NCI-H1092 treated with DMSO at 0.1 percent for 48 hours (cell line): ENCODE results near the gene NIF3L1.

Source experiments
- DNase-seq: peaks from one replicate; lab custom pipeline; 2025; lab: John Stamatoyannopoulos, UW

NIF3L1 gene, protein sequence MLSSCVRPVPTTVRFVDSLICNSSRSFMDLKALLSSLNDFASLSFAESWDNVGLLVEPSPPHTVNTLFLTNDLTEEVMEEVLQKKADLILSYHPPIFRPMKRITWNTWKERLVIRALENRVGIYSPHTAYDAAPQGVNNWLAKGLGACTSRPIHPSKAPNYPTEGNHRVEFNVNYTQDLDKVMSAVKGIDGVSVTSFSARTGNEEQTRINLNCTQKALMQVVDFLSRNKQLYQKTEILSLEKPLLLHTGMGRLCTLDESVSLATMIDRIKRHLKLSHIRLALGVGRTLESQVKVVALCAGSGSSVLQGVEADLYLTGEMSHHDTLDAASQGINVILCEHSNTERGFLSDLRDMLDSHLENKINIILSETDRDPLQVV

DNA sequence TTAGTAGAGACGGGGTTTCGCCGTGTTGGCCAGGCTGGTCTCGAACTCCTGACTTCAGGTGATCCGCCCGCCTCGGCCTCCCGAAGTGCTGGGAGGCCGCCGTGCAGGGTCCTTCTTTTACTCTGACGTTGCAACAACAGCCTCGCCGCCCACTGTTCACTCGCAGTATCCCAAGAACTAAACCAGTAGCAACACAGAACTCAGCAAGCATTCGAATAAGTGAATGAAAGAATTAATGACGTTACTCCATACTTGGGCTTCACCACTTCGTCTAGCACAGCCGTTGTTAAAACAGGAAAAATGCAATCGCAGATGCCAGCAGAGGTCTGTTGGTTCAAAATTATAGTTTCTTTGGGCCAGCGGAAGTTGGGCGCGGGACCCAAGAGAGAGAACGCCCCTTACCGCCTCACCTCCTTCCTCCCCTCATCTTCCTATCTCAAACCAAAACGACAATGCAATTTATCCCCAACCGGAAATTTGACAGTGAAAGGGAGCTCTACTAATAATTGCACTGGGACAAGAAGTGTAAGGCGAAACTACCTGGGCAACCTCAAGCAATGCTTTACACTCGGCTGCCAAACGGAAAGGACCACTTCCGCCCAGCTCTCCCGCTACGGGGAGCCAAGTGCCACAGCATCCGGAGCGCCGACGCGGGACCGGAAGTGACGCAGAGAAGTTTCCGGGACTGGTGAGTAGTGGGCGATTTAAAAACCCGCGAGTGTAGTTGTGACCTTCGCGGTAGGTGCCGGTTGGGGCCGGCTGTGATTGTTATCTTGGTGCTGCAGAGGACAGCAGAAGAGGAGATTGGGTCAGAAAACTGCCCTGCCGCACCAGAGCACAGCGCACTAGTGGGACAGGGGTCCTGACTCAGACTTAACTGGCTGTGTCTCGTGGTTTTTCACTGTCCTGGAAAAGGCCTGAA lies at the start of gene NIF3L1, which contains the start of gene PPIL3:
NIF3L1 (plus strand) TSS at position 668 of the 922 bp plus-strand sequence. CDS start 2,573 bp downstream, outside the sequence.
PPIL3 (minus strand) TSS at position 374 of the 922 bp plus-strand sequence. CDS start 1,462 bp downstream, outside the sequence.
- DNase-seq, result peak; percentile 93

GRCh38 chr2:200839513-200839912 lies 49.7 kb upstream of the NIF3L1 start:
- DNase-seq, result no peak

- DNase-seq, result no peak
These were observed 44.9 kb upstream of the NIF3L1 start for GRCh38 chr2:200843993-200844948.

DNA sequence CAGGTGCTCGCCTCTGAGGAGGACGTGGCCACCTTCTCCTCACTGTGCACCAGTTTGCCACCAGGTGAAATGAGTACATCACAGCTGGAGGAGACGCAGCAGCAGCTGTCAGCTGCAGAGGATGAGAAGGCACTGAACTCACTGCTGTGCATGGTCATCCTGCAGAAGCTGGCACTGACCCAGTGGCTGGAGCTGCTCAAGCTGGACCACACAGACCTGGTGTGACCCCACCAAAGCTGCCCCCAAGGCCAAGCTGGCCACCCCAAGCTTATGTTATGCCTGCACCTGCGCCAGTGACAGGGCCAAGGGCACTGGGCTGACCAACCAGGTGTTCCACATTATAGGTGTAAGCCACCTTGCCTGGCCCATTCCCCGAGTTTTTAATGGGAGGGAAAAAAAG lies 44.0 kb upstream of the NIF3L1 start:
- no peak for DNase-seq

DNA sequence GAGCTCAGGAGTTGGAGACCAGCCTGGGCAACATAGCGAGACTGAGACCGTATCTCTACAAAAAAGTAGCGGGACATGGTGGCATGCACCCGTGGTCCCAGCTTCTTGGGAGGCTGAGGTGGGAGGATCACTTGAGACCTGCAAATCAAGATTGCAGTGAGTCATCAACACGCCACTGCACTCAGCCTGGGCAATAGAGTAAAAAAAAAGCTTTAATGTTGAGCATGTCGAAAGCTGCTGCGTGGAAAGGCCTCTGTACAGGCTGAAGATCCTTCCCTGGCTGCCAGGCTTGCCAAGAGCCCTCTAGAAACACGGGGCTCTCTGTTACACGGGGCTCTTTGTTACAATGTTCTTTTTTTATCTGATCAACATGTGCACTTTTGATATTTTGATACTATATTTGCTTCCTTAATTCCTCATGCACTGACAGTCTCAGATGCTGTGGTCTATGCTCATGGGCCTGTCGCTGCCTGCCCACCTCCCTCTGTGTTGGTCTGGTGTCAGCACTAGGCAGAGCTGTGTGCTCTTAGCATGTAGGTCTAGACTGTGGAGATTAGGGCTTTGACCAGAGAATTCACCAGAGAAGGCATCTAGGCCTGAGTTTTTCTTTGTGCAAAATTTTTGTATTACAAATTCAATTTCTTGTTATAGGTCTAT lies 43.4 kb upstream of the NIF3L1 start:
- DNase-seq, result no peak

DNA sequence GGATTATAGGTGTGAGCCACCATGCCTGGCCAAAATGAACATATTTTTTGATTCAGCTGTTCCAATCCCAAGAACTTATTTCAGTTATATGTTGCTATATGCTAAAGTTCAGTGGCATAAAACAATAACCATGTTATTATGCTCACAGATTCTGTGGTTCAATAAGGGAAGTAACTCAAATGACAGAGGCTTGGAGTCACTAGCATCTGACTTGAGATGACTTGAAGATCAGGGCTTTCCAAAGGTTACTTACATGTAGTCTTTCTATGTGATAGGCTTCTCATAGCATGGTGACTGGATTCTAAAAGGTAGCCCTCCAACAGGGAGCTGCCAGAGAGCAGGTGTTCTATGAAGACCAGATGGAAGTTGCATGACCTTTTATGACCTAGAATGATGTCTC lies 41.9 kb upstream of the NIF3L1 start:
- DNase-seq, result no peak

DNA sequence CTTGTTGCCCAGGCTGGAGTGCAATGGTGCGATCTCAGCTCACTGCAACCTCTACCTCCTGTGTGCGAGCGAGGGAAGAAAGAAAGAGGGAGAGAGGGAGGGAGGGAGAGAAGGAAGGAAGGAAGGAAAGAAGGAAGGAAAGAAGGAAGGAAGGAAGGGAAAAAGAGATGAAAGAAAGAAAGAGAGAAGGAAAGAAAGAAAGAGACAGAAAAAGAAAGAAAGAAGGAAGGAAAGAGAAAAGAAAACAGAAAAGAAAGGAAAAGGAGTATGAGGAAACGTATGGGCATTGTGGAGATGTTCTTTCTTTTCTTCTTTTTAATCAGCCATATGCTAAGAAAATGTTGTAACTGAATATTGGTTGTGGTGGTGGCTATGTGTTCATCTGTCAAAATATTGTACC lies 41.2 kb upstream of the NIF3L1 start:
- DNase-seq, result no peak

DNA sequence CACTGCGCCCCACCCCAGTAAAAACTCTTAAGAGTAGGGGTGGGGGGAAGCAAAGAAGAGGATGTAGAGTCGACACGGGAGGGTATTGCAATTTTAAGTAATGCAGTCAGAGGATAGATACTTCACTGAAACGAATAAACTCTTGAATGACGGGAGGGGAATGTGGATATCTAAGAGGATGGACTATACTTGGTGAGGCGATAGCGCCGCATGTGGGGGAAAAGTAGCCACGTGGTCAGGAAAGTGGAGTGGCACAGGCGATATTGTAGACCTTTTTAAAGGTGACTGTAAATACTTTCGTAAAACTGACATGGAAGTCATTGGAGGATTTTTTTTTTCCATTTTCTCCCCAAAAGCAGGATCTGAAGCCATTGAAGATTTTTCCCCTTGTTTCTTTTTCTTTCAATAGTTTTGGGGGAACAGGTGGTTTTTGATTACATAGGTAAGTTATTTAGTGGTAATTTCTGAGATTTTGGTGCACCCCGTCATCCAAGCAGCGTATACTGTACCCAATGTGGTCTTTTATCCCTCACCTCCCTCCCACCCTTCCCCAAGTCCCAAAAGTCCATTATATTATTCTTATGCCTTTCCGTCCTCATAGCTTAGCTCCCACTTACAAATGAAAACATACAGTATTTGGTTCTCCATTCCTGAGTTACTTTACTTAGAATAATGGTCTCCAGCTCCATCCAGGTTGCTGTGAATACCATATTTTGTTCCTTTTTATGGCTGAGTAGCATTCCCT lies 38.5 kb upstream of the NIF3L1 start:
- DNase-seq, result no peak

DNA sequence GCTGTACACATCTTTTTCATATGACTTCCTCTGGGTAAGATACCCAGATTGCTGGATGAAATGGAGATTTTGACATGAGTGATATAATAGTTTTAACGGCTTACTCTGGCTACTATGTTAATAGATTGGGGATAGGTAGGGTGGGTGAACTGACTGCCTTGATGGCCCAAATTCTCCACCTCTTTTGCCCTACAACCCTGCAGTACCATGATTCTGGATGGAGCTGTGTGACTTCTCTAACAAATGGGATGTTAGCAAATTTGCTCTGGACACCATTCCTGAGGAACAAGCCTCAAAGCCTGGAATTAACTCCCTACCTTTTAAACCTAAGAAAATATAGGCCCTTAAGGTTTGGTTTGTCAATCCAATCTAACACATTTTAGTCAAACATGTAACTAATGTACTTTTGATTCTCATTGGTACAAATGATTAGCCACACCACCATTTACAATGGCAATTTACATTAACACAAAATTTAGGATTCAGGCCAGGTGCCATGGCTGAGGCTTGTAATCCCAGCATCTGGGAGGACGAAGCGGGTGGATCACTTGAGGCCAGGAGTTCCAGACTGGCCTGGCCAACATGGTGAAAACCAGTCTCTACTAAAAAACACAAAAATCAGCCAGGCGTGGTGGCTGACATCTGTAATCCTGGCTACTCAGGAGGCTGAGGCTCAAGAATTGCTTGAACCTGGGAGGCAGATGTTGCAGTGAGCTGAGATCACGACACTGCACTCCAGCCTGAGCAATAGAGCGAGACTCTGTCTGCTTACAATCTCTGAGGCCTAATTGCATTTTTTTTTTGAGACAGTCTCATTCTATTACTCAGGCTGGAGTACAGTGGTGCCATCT lies 37.5 kb upstream of the NIF3L1 start:
- DNase-seq, result no peak

- DNase-seq, result no peak
These were observed 36.6 kb upstream of the NIF3L1 start for GRCh38 chr2:200852605-200853004.

GRCh38 chr2:200856806-200857205 lies 32.4 kb upstream of the NIF3L1 start:
- no peak for DNase-seq

- no peak for DNase-seq
These were observed 28.9 kb upstream of the NIF3L1 start for GRCh38 chr2:200860092-200860795.

DNA sequence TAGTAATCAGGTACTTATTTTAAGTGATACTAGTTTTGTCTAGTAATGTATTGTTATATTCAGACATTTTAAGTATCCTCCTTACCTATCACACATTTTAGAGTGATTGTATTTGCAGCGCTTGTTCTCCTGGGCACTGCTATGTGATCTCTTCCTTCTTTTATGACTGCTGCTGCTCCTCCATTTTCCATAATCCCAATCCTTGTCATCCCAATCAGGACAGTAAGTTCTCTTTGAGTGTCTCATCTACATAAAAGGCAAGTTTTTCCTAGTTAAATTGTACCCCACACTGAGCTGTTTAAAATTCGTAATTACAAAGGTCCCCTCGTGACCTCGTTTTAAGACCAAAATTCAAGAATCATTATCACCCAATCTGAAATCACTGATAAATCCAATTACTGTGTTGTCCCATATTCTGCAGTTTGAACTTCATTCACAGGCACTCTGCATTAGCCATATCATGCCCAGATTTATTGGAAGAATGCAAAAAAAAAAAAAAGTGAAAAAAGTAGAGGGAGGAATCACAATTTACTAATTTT lies 27.5 kb upstream of the NIF3L1 start:
- no peak for DNase-seq

GRCh38 chr2:200862532-200863000 lies 26.6 kb upstream of the NIF3L1 start:
- peak; percentile 1 for DNase-seq

DNA sequence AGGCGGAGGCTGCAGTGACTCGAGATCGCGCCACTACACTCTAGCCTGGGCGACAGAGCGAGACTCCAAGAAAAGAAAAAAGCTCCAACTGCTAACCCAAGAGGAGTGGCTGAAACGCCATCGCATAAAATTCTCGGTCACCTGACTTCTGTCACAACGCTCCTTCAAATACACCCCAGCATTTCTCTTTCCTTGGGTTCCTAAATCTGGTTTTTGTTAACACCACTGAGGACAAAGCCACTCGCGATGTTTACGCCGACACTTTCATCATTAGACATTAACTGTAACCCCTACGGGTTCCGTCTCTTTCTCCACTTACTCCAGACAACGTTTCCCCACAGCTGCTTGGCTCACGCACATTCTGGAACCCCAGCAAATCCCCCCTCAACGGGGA lies 25.4 kb upstream of the NIF3L1 start:
- DNase-seq, result peak; percentile 13

- DNase-seq, result peak; percentile 79
These were observed 24.8 kb upstream of the NIF3L1 start, which contains the start of gene CLK1 for GRCh38 chr2:200864176-200865034. CLK1 (minus strand) TSS chr2:200864658; CDS start chr2:200861862, 2,796 bp downstream.

DNA sequence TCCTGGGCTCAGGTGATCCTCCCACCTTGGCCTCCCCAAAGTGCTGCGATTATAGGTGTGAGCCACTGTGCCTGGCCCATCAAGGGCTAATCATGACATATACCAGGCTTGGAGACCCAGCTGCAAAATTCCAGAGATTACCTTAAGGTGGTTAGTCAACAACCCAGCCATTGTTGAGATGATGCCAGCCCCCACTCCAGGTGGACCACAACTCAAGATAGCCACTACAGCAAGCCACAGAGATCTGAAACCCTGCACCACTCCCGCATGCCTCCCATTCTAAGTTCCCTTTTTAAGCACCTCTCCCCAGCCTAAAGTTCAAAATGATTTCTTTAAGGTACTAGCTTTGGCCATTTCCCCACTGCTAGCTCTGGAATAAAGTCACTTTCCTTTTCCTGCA lies 20.2 kb upstream of the NIF3L1 start:
- no peak for DNase-seq
